Myocyte (in vitro differentiated cells): Measurements from ENCODE around the gene ZNF750. TPM values are rescaled to one million over a fixed set of nuclear protein-coding genes. Genes with fewer than 3 reads are reported as not detected.

Experiments
- DNase-seq: peaks from one replicate; pipeline ENCODE4 v3.0.0-alpha.2; 2012; ENCODE audit warnings: low read depth
- total RNA-seq: library from RNA; depleted of rRNA; stranded (reverse); fragments of >200 nt; gene quantifications from 2 replicates; pipeline ENCODE4 v1.2.3, GENCODE V29; 2014

The ZNF750 gene
- total RNA-seq, 1 donor from 2014 or later = not detected

- peak; percentile 98 for DNase-seq
Measured at GRCh38 chr17:82836823-82837357, 2.9 kb downstream of the ZNF750 start.

DNA sequence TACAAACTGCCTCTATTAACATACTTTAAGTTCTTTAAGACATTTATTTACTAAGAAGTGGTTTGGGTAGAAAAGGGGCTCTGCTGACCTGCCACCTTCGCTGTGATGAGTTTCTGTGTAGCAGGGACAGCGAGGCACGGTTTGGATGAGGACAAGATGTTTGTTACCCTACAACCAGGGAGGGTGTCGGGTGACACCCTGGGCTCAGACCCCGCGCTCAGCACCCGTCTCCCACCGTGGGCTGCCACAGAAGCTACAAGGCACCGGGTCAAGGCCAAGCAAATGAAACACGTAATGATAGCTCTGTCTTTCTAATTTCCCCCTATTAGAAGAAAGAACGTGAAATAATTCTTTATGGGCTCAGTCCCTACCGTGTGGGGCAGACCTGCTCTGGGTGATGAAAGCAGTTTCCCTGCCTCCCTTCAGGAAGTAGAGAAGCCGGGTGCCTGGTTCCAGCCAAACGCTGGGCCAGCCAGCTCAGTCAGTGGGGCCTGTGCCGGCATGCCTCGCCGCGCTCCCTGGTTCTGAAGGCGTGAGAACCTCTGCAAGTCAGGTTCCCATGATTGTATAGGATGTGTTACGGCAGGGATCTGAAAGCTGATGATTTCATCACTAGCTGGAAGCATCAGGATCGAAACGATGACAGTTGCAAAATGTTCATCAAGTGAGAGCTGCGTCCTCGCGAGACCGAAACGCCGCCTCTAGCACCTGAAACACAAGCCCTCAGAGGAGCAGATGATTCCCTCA, 3.9 kb downstream of the ZNF750 start:
- DNase-seq = peak; percentile 2

GRCh38 chr17:82835122-82835521, 4.7 kb downstream of the ZNF750 start:
- DNase-seq = peak; percentile 5

- DNase-seq = no peak
Measured at GRCh38 chr17:82832881-82833475, 6.8 kb downstream of the ZNF750 start.

GRCh38 chr17:82832411-82832810, 7.4 kb downstream of the ZNF750 start:
- DNase-seq = no peak

GRCh38 chr17:82831818-82832200, 8.0 kb downstream of the ZNF750 start:
- no peak for DNase-seq

- DNase-seq = no peak
Measured at GRCh38 chr17:82831041-82831817, 8.6 kb downstream of the ZNF750 start.

DNA sequence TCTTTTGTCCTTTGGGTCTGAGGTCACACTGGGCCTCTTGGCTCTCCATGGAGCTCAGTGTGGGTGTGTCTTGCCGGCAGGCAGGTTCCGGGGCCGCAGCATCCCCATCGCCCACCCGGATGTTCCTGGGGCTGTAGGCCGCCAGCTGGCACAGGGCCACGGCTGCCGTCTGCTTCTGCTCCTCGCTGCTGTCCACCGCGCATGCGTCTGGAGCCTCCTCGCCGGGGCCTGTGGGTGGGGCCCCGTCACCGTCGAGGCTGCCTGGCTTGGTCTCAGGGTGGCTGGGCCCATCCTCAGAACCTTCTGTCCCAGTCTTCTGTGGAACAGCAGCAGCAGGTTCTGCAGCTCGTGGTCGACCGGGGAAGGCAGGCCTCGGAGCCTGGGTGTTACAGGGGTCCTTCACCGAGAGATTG, 9.6 kb downstream of the ZNF750 start:
- DNase-seq = no peak

DNA sequence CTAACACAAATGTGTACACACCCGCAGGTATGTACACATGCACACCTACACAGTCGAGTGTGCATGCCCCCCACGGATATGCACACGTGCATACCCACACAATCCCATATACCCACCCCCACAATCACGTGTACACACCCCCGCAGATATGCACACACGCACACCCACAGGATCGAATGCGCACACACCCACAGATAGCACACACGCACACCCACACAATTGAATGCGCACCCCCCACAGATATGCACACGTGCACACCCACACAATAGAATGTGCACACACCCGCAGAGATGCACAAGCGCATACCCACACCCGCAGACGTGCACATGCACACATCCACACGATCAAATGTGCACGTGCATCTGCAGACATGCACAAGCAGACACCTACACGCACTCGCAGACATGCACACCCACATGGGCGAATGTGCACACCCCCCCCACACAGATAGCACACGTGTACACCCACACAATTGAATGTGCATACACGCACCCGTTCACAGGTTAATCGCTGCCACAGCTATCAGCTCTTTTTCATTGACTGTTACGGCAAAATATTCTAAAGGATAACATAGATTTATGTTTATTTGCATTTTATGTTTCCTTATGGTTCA, 10.8 kb downstream of the ZNF750 start:
- no peak for DNase-seq

- DNase-seq = peak; percentile 5
Measured at GRCh38 chr17:82826956-82827355, 12.9 kb downstream of the ZNF750 start.

DNA sequence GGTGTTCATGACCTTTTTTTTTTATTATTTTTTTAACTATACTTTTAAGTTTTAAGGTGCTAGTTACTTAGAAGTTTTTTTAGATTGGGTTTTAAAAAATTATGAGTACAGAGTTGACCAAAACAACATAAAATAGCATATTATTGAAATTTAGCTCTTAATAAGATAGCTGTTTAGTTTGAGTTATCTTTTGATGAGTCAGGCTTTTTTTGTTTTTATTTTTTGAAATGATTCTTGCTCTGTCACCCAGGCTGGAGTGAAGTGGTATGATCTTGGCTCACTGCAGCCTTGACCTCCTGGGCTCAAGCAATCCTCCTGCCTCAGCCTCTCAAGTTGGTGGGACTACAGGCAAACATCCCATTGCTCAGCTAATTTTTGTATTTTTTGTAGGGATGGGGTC, 13.6 kb downstream of the ZNF750 start:
- no peak for DNase-seq

GRCh38 chr17:82825540-82826124, 14.2 kb downstream of the ZNF750 start:
- DNase-seq = no peak

DNA sequence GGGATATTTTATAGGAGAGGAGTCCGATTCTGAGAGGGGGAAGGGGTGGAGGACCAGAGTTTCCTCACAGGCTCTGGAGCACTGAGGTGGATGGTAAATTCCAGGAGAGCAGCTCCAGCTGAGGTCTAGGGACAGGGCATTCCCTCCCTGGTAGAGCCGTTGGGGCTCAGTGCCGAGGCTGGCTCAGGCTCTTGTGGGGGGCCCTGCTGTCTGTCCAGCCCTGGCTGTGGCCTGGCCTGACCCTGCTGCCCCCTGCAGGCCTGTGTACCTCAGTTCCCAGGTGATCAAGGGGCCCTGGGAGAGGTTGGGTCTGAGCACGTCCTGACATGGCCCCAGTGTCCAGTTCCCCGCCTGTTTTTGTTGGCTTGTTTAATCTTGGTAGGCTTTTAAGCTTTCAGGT, 16.8 kb downstream of the ZNF750 start:
- no peak for DNase-seq

GRCh38 chr17:82822281-82822680, 17.5 kb downstream of the ZNF750 start:
- DNase-seq = no peak

GRCh38 chr17:82821554-82821953, 18.3 kb downstream of the ZNF750 start:
- DNase-seq = no peak

DNA sequence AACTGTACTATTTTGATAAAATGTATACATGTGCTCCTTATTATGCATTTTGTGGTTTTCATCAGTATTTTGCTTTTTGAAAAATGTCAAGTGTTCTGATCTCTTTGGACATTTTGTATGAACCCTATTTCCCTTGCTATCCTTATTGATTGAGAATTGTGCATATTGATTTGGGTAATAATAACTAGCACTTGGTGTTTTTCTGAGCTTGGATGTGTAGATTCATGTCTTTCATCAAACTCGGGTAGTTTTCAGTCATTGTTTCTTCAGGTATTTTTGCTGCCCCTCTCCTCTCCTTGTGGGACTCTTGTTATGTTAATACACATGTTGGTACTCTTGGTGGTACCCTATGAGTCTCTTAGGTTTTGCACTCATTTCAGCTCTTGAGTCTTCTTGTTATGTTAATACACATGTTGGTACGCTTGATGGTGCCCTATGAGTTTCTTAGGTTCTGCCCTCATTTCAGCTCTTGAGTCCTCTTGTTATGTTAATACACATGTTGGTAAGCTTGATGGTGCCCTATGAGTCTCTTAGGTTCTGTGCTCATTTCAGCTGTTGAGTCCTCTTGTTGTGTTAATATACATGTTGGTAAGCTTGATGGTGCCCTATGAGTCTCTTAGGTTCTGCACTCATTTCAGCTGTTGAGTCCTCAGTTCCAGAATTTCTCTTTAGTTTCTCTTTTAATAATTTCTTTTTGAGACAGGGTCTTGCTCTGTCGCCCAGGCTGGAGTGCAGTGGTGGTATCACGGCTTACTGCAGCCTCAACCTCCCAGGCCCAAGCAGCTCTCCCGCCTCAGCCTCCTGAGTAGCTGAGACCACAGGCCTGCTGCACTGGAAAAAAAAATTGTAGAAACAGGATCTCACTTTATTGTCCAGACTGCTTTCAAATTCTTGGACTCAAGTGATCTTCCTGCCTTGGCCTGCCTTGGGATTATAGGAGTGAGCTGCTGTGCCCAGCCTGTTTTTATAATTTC, 19.3 kb downstream of the ZNF750 start:
- no peak for DNase-seq

- DNase-seq = no peak
Measured at GRCh38 chr17:82817947-82818346, 21.9 kb downstream of the ZNF750 start.

DNA sequence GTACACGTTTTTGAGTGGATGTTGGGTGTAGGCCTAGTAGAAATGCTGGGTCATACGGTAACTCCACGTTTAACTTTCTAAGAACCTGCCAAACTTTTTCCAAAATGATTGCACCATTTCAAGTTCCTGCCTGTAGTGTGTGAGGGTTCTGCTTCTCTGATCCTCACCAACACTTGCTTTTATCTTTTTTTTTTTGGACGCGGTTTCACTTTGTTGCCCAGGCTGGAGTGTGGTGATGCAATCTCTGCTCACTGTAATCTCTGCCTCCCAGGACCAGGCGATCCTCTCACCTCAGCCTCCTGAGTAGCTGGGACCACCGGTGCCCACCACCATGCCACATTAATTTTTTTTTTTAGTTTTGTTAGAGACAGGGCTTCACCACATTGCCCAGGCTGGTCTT, 23.5 kb downstream of the ZNF750 start:
- DNase-seq = no peak

DNA sequence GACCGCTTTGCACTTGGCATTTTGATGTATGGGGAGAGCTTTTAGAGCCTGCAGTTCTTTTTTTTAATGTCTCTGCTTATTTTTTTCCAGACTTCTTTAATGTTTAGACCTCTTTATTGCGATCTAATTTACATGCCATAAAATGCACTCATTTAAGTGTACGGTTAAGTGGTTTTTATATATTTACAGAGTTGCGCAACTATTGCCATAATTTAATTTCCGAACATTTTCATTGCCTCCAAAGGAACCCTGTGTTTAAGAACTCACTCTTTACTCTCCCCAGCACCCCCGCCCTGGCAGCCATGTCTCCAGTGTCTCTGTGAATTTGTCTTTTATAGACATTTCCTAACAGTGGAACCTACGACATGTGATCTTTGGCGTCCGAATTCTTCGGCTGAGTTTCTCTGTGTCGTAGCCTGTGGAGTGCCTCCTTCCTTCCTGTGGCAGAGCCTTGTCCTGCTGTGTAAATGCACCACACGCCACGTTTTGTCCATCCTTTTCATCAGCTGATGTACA, 24.0 kb downstream of the ZNF750 start:
- no peak for DNase-seq

GRCh38 chr17:82815354-82815753, 24.5 kb downstream of the ZNF750 start:
- no peak for DNase-seq
